ENCODE measurements around the gene REM2. TPM values are rescaled to one million over a fixed set of nuclear protein-coding genes. Genes with fewer than 3 reads are reported as not detected.

The REM2 gene
- total RNA-seq, 4 donors from 2014 or later, result 1.1 TPM; not detected in 3

DNA sequence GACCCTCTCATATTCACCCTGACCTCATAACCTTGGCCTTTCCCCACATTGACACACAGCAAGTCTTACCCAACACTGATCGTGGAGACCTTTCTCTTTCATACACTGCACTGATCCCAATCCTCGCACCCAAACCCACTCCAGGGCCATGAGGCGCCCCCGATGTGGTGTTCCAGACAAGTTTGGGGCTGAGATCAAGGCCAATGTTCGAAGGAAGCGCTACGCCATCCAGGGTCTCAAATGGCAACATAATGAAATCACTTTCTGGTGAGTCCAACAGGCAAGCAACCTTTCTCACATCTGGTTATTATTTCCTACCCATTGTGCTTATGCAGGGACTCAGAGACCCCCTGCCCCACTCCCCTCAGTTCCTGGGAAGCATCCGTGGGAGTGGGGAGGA is 41.3 kb upstream of the REM2 start:
- in situ Hi-C loops (cut with MboI; ENCODE audit: low sequenced_read_pairs in 4 of 4), result no loop called here
- Histone ChIP-seq H3K36me3 (peaks cover 0 to 5% of the 10 kb centered on the region in 2 donors), H3K4me1 (peaks cover 0 to 5% of the 10 kb centered on the region in 2 donors), H3K27me3 (peaks cover 9 to 12% (median 9%) of the 10 kb centered on the region in 3 donors), H3K9me3 (no peaks in the 10 kb centered on the region), H3K4me3 (no peak overlapping the region), H3K27ac (no peak overlapping the region)
- intact Hi-C loops (cut with DNase I; ENCODE audit: low total_unique reads), result no loop called here
- TF ChIP-seq, protein P1, sequence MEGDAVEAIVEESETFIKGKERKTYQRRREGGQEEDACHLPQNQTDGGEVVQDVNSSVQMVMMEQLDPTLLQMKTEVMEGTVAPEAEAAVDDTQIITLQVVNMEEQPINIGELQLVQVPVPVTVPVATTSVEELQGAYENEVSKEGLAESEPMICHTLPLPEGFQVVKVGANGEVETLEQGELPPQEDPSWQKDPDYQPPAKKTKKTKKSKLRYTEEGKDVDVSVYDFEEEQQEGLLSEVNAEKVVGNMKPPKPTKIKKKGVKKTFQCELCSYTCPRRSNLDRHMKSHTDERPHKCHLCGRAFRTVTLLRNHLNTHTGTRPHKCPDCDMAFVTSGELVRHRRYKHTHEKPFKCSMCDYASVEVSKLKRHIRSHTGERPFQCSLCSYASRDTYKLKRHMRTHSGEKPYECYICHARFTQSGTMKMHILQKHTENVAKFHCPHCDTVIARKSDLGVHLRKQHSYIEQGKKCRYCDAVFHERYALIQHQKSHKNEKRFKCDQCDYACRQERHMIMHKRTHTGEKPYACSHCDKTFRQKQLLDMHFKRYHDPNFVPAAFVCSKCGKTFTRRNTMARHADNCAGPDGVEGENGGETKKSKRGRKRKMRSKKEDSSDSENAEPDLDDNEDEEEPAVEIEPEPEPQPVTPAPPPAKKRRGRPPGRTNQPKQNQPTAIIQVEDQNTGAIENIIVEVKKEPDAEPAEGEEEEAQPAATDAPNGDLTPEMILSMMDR (IDR thresholded peaks at IDR 0.05 in 4 of 5, conservative IDR thresholded peaks at IDR 0.05 in 1 of 5), result no peak
- no peak for TF ChIP-seq POLR2A (IDR thresholded peaks at IDR 0.05)
- ATAC-seq (no peak), DNase-seq (no peak)

DNA sequence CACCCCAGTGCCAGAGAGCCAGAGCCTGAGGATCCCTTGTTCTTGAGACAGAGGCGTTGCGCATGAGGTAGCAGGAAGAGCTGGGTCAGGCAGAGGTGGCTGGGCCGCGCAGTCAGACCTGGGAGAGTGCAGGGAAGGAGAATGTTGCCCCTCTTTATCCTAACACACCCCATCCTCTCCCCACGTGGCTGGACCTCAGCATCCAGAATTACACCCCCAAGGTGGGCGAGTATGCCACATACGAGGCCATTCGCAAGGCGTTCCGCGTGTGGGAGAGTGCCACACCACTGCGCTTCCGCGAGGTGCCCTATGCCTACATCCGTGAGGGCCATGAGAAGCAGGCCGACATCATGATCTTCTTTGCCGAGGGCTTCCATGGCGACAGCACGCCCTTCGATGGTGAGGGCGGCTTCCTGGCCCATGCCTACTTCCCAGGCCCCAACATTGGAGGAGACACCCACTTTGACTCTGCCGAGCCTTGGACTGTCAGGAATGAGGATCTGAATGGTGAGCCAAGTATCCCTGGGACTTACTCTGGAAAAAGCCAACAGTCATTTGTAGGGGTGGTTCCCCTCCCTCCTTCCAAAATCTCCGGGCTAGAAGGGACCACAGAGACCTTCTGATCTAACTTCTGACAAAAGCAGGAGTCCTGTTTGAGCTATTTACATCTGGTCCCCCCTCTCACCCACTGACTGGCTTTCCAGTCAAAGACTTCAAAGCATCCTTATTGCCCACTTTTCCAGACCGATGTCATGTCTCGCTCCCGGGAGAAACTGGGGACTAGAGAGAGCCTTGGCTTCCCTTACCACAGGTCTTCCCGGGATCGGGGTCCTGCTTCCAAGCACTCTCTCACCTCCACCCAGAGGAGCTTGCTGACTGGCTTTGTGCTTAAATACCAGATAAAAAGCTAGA is 40.6 kb upstream of the REM2 start:
- peaks cover 0 to 4% of the 10 kb centered on the region in 2 donors for H3K4me1 ChIP-seq
- intact Hi-C loops (cut with DNase I; ENCODE audit: low total_unique reads), result no loop called here
- peaks cover 2 to 10% (median 7%) of the 10 kb centered on the region in 3 donors for H3K27me3 ChIP-seq
- peaks cover 0 to 5% of the 10 kb centered on the region in 2 donors for H3K36me3 ChIP-seq
- DNase-seq (no peak), ATAC-seq (no peak)
- no peaks in the 10 kb centered on the region for H3K9me3 ChIP-seq
- in situ Hi-C loops (cut with MboI; ENCODE audit: low sequenced_read_pairs in 4 of 4), result no loop called here
- no peak overlapping the region for H3K4me3 ChIP-seq
- H3K27ac ChIP-seq, result no peak overlapping the region
- TF ChIP-seq, protein P1 (IDR thresholded peaks at IDR 0.05 in 4 of 5, conservative IDR thresholded peaks at IDR 0.05 in 1 of 5), result no peak
- TF ChIP-seq POLR2A (IDR thresholded peaks at IDR 0.05), result no peak

DNA sequence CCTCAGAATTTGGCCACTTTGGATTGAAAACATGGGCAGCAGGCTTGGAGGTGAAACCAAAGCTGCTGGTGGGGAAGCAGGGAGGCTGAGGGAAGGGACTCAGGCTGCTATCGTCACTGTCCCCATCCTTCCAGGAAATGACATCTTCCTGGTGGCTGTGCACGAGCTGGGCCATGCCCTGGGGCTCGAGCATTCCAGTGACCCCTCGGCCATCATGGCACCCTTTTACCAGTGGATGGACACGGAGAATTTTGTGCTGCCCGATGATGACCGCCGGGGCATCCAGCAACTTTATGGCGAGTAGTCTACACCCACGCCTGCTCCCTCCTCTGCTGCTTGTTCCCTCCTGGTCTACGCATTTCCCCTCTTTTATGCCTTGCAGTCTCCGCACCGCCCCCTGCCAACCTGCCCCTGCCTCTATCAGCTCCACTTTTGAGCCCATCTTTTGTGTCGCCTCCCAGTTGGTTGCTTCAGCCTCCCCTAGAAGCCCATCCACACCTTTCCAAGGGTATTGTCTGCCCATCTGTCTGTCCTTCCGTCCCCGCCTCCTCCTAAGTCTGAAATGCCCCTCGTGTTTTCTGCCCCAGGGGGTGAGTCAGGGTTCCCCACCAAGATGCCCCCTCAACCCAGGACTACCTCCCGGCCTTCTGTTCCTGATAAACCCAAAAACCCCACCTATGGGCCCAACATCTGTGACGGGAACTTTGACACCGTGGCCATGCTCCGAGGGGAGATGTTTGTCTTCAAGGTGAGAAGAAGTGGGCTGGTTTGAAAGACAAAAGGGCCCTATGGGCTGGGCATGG is 39.7 kb upstream of the REM2 start:
- Histone ChIP-seq H3K4me1 (peaks cover 4 to 9% of the 10 kb centered on the region in 2 donors), H3K9me3 (no peaks in the 10 kb centered on the region), H3K27ac (no peak overlapping the region), H3K36me3 (peaks cover 0 to 5% of the 10 kb centered on the region in 2 donors), H3K27me3 (peaks cover 0 to 5% (median 0%) of the 10 kb centered on the region in 3 donors), H3K4me3 (no peak overlapping the region)
- in situ Hi-C loops (cut with MboI; ENCODE audit: low sequenced_read_pairs in 4 of 4), result no loop called here
- intact Hi-C loops (cut with DNase I; ENCODE audit: low total_unique reads), result no loop called here
- ATAC-seq (no peak), DNase-seq (no peak)
- TF ChIP-seq POLR2A (IDR thresholded peaks at IDR 0.05), result no peak
- TF ChIP-seq, protein P1 (IDR thresholded peaks at IDR 0.05 in 4 of 5, conservative IDR thresholded peaks at IDR 0.05 in 1 of 5), result no peak

DNA sequence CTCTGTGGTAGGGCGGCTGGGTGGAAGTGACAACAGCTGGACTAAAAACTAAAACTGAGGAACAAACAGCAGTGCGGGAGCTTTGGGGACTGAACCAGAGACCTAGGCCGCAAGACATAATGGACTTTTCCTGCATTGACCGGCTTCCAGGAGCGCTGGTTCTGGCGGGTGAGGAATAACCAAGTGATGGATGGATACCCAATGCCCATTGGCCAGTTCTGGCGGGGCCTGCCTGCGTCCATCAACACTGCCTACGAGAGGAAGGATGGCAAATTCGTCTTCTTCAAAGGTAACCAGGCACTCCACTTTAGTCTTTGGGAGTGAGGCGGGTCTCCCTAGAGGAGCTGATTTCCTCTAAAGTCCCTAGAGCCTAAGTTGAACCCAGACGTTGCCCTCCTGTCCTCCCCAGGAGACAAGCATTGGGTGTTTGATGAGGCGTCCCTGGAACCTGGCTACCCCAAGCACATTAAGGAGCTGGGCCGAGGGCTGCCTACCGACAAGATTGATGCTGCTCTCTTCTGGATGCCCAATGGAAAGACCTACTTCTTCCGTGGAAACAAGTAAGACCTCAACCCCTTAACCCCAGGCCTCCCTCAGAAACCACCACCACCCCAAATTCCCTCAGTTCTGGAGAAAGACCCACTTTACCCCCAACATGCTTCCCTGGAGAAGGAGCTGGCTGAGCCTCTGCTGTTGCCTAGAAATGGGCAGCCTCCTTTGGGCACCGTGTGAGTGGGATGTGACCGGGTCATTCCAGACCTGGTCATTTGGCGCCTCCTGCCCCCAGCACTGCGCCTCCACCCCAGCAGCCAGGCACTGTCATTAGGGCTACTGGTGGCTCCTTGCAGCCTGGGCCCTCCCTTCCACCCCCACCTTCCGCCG is 38.6 kb upstream of the REM2 start:
- in situ Hi-C loops (cut with MboI; ENCODE audit: low sequenced_read_pairs in 4 of 4) (no loop called here), intact Hi-C loops (cut with DNase I; ENCODE audit: low total_unique reads) (no loop called here)
- H3K4me3 ChIP-seq, result no peak overlapping the region
- H3K36me3 ChIP-seq, result peaks cover 0 to 5% of the 10 kb centered on the region in 2 donors
- H3K4me1 ChIP-seq, result peaks cover 15 to 20% of the 10 kb centered on the region in 2 donors
- no peak for DNase-seq
- no peak for ATAC-seq
- H3K27me3 ChIP-seq, result no peaks in the 10 kb centered on the region
- no peak overlapping the region for H3K27ac ChIP-seq
- TF ChIP-seq POLR2A (IDR thresholded peaks at IDR 0.05), result no peak
- TF ChIP-seq, protein P1 (IDR thresholded peaks at IDR 0.05 in 4 of 5, conservative IDR thresholded peaks at IDR 0.05 in 1 of 5), result no peak
- no peaks in the 10 kb centered on the region for H3K9me3 ChIP-seq
